GM19324 (cell line): ENCODE results near the gene NEU4.
"Not testable (repeated sequence)": the region's sequence is repeated elsewhere in the genome, so short reads cannot be mapped to it uniquely, and the experiment has no call there.

ENCODE experiments used
- ATAC-seq: cut with Tn5 transposase; IDR thresholded peaks from one replicate; pipeline ENCODE4 v1.9.1; 2021; ENCODE audit warnings: mild to moderate bottlenecking, moderate library complexity; ENCODE audit not compliant: unreplicated experiment, low FRiP score

Gene NEU4

DNA sequence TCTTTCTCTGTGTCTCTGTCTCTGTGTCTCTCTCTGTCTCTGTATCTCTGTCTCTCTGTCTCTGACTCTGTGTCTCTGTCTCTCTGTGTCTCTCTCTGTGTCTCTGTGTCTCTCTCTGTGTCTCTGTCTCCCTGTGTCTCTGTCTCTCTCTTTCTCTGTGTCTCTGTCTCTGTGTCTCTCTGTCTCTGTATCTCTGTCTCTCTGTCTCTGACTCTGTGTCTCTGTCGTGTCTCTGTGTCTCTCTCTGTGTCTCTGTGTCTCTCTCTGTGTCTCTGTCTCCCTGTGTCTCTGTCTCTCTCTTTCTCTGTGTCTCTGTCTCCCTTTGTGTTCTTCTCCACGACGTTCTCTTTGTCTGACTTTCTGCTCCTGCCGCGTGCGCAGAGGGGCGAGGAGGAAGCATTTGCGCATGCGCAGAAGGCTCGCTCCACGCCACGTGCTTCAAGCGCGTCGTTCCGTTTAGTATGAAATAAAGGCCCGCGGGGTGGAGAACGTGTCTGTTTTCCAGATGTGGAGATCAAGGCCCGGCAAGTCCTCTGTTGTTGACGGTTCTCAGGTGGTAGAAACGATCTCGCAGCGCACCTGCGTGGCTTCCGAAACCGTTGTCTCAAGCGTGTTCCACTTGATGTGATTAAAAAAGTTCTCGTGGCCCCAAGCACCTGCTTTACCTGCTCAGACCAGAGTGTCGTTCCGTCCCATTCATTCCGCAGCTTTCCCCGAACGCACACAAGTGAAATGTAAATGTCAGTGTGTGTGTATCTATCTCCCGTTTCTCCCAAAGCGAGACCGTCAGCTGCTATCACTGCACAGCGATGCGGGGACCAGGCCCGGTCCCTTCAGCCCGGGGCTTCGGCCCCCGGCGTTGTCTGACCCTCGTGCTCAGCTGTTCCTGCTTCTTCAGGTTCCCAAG lies 14.8 kb downstream of the NEU4 start:
- not testable (repeated sequence) for ATAC-seq

DNA sequence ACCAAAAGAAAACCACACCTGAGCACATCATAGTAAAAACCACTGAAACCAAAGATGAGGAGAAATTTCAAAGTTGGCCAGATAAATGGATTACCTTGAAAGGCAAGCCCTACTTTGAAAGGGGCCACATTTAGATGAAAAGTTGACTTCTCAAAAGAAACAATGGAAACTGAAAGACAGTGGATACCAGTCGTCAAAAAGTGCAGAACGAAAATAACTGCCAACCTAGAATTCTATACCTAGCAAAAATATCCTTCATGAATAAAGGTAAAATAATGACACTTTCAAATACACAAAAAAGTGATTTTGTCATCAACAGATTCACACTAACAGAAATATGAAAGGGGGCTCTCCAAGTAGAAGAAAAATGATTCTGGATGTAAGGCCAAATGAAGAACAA lies 18.4 kb downstream of the NEU4 start:
- ATAC-seq, result no peak

DNA sequence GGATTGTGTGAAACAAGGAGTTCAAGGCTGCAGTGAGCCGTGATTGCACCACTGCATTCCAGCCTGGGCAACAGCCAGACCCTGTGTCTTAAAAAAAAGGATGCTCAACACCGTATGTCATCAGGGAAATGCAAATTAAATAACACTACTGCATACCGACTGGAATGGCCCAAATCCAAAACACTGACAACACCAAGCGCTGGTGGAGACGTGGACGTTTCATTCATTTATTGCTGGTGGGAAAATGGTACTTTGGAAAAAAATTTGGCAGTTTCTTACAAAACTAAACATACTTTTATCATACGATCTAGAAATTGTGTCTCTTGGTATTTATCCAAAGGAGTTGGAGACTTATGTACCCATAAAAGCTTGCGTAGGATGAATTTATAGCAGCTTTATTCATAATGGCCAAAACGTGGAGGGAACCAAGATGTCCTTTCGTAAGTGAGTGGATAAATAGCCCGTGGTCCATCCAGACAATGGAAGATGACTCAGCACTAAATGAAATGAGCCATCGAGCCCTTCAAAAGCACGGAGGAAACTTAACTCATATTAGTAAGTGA lies 24.2 kb downstream of the NEU4 start:
- ATAC-seq, result no peak

DNA sequence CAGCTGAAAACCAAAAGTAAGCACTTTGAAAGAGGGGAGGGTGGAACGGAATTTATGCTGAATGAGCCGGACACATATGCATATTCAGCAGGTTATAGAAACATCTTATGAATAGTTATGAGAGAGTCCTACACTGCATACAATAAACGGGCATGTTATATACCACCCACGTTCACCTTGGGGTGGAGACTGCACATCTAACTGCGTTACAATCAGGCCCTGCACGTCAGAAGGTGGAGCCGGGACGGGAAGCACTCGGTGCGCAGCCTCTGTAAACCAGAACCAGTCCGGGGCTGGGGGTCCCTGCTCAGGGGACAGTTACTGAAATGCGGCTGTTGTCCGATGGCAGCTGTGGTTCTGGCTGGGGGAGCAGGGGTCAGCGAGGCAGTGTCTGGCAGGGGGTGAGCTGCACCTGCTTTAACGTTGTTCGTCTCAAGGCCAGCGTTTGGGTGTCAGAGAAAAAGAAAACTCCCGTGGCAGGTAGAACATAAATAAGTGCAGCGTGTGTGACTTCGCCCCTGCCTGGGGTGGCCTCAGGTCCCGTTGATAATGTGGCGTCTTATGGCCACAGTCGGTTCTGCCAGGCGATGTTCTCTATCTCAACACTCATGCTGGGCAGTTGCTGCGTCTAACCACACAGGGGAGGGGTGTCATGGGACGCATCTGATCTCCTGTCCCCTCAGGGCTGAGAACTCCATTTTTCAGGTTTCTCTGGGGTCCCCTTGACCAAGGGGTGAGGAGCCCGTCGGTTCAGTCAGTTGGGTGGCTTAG lies 24.9 kb downstream of the NEU4 start:
- ATAC-seq, result not testable (repeated sequence)

DNA sequence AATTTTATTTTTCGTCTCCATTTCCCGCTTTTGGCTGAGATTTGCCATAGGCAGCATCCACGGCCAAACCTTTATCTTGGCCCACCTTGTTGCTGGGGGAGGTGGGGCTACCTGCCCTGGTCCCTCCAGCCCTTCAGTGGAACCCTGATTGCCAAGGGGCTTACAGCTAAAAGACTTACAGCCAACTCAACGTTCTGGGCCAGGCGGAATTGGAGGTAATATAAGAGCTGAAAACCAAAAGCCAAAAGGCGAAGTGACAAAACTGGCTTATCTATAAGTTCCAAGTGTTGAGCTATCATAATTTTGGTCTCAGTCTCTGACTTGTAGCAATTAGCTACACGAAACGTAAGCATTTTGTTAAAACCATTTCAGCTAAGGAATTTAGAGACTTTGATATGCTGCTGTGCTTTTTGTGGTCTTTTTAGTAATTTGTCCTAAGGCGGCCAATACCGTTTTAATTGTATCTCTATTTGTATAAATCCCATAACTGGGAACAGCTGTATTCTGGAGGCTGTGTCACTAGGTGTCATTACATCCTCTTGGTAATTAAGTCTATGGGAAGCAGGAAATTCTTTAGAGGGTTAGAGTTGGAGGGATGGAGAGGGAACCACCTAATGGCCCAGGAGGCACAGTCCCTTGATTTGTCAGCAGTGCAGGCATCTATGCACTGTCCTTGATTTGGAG lies 25.7 kb downstream of the NEU4 start:
- no peak for ATAC-seq

DNA sequence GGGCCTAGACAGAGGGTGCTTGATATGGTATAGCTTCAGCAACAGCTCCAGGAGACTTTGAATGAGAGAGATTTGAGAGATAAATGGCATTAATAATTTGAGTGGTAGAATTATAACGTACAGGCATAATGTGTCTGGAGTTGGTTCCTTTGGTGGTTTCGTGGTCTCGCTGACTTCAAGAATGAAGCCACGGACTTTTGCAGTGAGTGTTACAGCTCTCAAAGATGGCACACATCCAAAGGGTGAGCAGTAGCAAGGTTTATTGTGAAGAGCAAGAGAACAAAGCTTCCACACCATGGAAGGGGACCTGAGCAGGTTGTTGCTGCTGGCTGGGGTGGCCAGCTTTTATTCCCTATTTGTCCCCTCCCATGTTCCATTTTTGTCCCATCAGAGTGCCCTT lies 26.6 kb downstream of the NEU4 start:
- no peak for ATAC-seq

DNA sequence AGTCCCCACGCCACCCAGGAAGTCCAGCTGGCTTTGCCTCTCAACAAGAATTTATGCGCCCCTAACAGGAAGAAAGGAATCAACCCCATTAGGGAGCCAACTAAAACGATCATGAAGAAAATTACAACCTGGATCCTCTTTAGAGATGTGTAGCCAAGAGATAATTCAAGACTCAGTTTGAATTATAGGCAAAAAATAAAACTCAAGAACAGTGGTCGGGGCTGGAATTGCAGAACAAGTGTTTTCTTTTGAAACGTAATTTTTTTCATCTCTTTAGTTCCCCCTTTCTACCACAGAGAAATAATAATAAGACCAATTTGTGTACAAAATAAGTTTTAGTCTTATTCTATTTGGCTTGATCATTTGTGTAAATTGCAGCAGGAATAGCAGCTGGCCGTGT lies 27.3 kb downstream of the NEU4 start:
- no peak for ATAC-seq

DNA sequence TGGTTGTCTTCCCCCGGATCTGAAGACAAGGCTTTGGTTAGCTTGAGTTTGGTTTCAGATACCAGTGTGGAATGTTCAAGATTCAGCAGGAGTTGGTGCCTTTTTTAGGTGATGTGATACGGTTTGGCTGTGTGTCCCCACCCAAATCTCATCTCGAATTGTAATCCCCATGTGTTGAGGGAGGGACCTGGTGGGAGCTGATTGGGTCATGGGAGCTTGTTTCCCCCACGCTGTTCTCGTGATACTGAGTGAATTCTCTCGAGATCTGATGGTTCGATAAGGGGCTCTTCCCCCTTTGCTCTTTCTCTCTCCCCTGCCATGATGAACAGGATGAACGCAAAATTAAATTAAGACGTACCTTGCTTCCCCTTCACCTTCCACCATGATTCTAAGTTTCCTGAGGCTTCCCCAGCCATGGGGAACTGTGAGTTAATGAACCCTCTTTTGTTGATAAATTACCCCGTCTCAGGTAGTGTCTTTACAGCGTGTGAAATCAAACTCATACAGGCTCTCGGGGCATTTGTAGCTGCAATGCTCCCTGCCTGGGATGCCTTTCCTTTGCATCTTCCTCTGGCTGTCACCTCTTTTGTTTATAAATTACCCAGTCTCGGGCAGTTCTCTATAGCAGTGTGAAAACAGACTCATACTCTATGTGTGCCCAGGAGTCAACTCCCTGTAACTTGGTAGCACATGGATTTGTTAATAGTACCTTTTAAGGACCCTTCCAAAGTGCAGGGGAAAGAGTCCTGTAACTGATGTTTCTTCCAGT lies 28.4 kb downstream of the NEU4 start:
- ATAC-seq, result no peak

DNA sequence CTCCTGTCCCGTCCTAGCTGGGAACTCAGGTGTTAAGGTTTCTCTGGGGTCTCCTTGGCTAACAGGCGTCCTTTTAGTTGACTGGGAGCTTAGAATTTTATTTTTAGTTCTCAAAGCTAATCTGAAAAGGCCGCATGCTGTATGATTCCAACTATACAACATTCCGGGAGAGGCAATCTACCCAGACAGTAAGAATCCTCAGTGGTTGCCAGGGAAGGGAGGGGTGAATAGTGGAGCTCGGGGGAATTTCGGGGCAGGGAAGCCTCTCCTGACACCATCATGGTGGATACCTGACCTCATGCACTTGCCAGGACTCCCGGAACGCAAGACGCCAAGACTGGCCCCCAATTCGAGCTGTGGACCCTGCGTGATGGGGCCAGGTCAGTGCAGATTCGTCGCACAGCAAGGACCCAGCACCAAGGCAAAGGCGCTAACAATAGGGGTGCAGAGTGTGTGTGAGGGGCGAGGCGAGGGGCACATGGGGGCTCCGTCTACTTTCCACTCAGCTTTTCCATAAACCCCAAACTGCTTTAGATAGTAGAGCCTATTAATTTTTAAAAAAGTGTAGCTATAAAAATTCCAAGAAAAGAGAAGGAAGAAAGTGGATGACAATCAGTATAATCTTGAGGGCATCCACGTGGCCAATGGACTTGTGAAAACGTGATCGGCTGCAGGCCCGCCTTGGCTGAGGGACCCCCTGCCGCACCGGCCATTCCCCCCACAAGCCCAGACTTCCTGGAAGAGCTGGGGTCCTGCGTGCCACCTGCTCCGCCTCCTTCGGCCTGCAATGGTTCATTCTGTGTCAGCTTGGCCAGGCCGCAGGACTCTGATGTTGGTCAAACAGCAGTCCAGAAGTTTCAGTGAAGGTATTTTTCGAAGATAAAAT lies 32.4 kb downstream of the NEU4 start:
- ATAC-seq, result no peak

DNA sequence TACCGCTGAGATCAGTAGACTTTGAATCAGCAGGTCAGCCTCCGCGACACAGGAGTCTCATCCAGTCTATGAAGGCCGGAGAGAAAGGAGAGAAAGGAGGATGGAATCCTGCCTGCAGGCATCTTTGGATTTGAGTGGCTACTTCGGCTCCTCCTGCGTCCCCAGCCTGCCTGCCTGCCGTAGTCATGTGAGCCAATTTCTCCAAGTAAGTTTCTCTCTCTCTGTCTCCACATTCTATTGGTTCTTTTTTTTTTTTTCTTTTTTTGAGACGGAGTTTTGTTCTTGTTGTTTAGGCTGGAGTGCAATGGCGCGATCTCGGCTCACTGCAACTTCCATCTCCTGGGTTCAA lies 33.0 kb downstream of the NEU4 start:
- ATAC-seq, result no peak

DNA sequence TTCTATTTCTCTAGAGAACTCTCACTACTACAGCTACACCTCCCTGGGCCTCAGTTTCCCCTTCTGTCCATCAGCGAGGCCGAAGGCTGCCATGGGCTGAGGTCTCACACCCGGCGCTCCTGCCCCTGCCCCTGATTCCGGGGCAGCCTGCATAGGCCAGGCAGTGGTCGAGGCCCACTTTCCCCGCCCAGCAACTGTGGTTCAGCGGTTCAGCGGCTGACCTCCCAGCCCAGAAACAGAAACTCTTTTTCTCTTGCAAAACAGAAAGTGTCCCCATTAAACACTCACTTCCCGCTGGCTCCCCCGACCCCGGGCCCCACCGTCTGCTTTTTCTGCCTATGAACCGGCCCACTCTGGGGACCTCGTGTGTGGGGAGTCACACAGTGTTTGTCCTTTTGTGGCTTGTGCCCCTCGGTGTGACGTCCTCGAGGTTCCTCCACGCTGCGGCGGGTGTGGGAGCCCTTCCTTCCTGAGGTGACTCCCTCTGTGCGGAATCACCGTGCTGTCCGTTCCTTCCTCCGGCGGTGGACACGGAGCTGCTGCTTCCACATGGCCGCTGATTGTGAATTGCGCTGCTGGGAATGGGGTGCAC lies 33.7 kb downstream of the NEU4 start:
- no peak for ATAC-seq

DNA sequence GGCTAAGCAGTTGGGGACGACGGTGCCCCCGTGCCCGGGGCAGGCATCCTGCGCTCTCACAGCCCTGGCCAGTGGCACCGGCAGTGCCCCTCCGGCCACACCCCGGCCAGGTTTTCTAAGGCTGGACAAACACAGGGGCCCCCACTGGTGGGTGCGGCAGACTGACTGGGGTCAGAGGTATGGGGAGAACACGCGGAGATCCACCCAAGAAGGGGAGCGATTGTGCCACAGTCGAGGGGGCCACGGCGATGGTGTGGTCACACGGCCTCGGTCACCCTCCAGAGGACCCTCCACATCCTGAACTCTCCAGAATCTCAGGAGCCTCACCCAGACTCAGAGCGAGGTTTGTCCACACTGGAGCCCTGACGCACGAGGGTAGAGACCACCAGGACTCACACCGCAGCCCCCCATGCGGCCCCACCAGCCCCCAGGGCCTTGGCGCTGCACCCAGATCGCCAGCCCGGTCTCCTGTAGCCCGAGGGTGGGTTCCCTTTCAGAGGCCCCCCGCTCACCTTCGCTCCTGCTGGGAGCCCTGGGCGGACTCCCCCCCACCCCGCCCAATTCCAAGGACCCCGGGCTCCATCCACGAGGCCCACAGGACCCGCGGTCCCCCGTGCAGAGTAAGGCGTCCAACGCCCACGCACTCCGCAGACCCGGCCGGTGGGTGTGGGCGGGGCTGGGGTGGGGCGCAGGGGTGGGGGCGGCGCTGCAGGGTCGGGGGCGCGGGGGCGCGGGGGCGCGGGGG lies 34.5 kb downstream of the NEU4 start:
- ATAC-seq, result no peak

DNA sequence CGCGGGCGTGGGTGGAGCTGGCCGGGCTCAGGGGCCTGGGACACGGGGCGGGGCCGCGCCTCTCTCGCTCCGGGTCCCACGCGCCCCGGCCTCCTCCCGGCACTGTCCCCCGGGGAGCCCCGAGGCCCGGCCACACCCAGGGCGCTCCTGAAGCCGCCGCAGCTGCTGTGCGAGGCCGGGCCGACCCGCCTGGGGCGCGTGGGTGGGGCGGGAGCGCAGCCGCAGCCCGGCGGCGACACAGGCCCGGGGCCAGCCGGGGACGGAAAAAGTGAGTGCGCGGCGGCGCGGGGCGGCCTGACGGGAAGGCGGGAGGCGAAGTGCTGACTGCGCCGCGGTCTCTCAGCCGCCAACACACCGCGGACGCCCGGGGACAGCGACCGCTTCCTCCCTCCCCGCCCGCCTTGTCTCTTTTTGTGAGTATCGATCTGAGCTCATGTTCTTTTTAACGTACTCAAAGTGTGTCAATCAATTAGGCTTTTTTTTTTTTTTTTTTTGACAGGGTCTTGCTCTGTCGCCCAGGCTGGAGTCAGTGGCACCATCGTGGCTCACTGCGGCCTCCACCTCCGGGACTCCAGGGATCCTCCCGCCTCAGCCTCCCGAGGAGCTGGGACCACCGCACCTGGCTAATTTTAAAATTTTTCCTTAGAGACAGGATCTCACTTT lies 35.2 kb downstream of the NEU4 start:
- ATAC-seq, result peak; percentile 51

DNA sequence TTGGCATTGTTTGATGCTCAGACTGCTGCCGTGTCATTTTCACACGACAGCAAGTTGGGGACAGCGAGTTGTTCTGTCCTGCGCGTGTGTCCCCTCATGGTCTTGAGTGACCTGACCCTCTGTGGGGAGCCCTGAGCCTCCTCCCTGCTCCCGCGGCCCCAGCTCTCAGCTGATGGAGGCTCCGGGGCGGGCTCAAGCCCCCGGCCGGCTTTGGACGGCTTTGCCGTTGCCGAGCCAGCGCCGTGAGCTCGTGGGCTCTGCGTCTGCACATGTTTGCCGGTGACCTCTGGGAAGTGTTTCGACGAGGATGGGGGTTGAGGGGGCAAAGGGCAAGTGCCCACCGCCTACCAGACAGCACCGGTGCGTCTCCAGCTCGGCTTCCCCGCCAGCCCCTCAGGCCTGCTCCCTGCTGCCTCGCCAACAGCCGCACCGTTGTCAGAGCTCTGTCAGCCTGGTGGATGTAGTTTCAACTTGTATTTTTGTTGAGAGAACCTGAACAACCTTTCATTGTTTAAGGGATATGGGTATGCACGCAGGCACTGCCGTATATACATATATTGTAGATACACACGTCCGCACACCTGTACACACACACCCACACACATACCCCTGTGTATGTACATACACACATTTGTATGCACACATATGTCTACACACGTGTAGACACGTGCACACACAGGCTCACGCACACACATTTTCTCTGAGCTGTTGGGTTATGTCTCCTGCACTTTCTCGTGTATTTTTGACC lies 36.0 kb downstream of the NEU4 start:
- no peak for ATAC-seq

DNA sequence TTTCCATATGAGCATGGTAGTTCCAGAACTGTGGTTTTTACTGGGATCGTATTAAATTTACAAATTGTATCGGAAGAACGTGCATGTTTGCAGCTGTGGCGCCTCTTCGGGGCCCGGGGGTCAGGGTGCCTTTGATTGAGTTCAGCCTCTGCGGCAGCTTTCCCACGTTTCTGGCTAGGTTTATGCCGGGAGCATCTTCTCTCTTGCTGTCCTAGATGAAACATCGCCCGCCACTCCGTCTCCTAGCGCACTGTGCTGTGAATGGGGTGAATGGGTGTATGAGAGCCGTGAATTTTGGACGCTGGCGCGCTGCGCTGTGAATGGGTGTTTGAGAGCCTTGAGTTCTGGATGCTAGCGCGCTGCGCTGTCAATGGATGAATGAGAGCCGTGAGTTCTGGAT lies 37.4 kb downstream of the NEU4 start:
- no peak for ATAC-seq

DNA sequence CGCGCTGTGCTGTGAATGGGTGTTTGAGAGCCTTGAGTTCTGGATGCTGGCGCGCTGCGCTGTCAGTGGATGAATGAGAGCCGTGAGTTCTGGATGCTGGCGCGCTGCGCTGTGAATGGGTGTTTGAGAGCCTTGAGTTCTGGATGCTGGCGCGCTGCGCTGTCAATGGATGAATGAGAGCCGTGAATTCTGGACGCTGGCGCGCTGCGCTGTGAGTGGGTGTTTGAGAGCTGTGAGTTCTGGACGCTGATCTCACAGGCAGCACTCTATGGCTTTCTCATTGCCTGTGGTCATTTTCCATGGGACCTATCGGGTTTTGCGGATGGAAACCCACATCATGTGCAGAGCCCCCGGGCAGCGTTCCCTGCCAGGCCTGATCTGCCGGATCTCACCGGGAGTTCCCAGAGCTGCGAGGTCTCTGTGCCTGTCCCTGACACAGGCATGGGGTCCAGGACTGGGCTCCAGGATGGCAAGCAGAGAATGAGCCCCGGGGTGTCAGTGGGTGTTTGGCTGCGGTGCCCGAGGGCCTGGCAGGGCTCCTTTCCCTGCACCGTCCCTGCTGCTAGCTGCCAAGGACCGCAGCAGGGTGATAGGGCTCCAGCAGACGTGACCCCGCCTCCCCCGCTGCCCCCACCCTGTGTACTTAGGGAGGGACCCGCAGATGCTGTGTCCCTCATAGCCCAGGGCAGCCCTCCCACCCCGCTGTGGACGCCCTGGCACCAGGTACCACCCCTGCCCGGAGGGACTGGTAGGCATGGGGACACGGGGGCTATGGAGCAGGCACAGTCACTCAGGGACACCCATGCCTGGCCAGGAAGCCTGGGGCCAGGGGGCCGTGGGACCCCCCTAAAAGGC lies 40.0 kb downstream of the NEU4 start:
- no peak for ATAC-seq
